Measurements from ENCODE around the gene AFF2.

DNA sequence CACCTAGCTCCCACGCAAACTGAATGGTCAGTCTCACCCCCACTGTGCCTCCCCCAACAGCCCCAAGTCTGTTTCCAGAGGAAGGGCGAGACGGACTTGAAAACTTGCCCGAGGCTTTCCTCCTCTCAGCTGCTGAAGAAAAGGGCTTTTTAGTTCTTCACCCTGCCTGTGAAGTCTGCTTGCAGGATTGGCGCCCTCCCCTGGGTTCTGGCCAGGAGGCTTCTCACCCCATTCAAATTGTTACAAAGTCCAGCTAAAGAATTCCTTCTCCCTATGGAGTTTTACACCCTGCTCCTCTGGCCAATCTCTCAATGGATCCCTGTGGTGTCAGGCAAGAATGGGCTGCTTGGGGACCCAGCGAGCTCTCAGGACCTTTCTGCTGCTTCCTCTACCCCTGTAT is 241.0 kb downstream of the AFF2 start:
- TF ChIP-seq, protein P1, sequence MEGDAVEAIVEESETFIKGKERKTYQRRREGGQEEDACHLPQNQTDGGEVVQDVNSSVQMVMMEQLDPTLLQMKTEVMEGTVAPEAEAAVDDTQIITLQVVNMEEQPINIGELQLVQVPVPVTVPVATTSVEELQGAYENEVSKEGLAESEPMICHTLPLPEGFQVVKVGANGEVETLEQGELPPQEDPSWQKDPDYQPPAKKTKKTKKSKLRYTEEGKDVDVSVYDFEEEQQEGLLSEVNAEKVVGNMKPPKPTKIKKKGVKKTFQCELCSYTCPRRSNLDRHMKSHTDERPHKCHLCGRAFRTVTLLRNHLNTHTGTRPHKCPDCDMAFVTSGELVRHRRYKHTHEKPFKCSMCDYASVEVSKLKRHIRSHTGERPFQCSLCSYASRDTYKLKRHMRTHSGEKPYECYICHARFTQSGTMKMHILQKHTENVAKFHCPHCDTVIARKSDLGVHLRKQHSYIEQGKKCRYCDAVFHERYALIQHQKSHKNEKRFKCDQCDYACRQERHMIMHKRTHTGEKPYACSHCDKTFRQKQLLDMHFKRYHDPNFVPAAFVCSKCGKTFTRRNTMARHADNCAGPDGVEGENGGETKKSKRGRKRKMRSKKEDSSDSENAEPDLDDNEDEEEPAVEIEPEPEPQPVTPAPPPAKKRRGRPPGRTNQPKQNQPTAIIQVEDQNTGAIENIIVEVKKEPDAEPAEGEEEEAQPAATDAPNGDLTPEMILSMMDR (IDR thresholded peaks at IDR 0.05): no peak
- TF ChIP-seq POLR2A (IDR thresholded peaks at IDR 0.05) (no peak), POLR2AphosphoS5 (IDR thresholded peaks at IDR 0.05) (no peak)
